OCI-LY3 (cell line): ENCODE data around the gene ARL6IP6.

Experiments
- H2AFZ ChIP-seq: fragments of 200-600, 300-600 bp; shearing (Covaris generic); 2 replicates; pipeline ENCODE4 v1.6.0; 2014; ENCODE audit warnings: antibody characterized with exemption, low read depth, low read length
- H3K27ac ChIP-seq: fragments of 200-600, 300-600 bp; sonication (generic); 2 replicates; pipeline ENCODE4 v1.5.1; 2014; ENCODE audit warnings: mild to moderate bottlenecking, low read length, moderate library complexity, mixed read lengths
- H3K27me3 ChIP-seq: fragments of 200-600, 300-600 bp; sonication (generic); 2 replicates; pipeline ENCODE4 v1.6.1; 2014; ENCODE audit warnings: low read depth, low read length, mixed read lengths
- H3K36me3 ChIP-seq: fragments of 200-600, 300-600 bp; sonication (generic); replicated peaks from 2 replicates; pipeline ENCODE3; 2014; ENCODE audit warnings: low read depth, low read length, mixed read lengths
- H3K4me1 ChIP-seq: fragments of 300-600, 200-600 bp; sonication (generic); 2 replicates; pipeline ENCODE4 v1.6.1; 2014; ENCODE audit warnings: low read length, mixed read lengths
- H3K4me2 ChIP-seq: fragments of 200-600, 300-600 bp; sonication (generic); 2 replicates; pipeline ENCODE4 v1.6.1; 2014; ENCODE audit warnings: low read length, mixed read lengths
- H3K4me3 ChIP-seq: fragments of 300-600, 200-600 bp; sonication (generic); 2 replicates; pipeline ENCODE4 v1.5.1; 2014; ENCODE audit warnings: antibody characterized with exemption, mild to moderate bottlenecking, low read length, moderate library complexity
- H3K79me2 ChIP-seq: fragments of 300-600, 200-600 bp; shearing (Covaris generic); 2 replicates; pipeline ENCODE4 v1.6.1; 2014; ENCODE audit warnings: mild to moderate bottlenecking, low read length, mixed read lengths
- H3K9ac ChIP-seq: fragments of 300-600, 200-600 bp; shearing (Covaris generic); 2 replicates; pipeline ENCODE4 v1.6.0; 2014; ENCODE audit warnings: mild to moderate bottlenecking, low read length, moderate library complexity
- H3K9me3 ChIP-seq: fragments of 200-600, 300-600 bp; shearing (Covaris generic); 2 replicates; pipeline ENCODE4 v1.6.1; 2014; ENCODE audit warnings: low read length, mixed read lengths; ENCODE audit not compliant: insufficient read depth
- H4K20me1 ChIP-seq: fragments of 200-600, 300-600 bp; sonication (generic); 2 replicates; pipeline ENCODE4 v1.6.1; 2016; ENCODE audit warnings: low read length, mixed read lengths; ENCODE audit not compliant: insufficient read depth
- CTCF ChIP-seq: fragments of 200-600, 300-600 bp; sonication (generic); IDR thresholded peaks from 2 replicates; pipeline ENCODE4 v1.5.1; 2014; ENCODE audit warnings: antibody characterized with exemption, low read length, low read depth
- EZH2phosphoT487 ChIP-seq: fragments of 200-600 bp; shearing (Covaris generic); IDR thresholded peaks from 2 replicates; pipeline ENCODE4 v1.6.1; 2018; ENCODE audit warnings: antibody characterized with exemption, mixed run types, low read depth

Gene ARL6IP6

GRCh38 chr2:152804687-152805408 is 86.4 kb downstream of the ARL6IP6 start:
- H3K36me3 ChIP-seq: no peaks in the 10 kb centered on the region
- no peaks in the 10 kb centered on the region for H3K9me3 ChIP-seq
- TF ChIP-seq EZH2phosphoT487: no peak
- TF ChIP-seq CTCF: no peak
- H3K27ac ChIP-seq: no peak overlapping the region
- H2AFZ ChIP-seq: no peak overlapping the region
- no peaks in the 10 kb centered on the region for H3K27me3 ChIP-seq
- H3K4me2 ChIP-seq: no peak overlapping the region
- H4K20me1 ChIP-seq: no peaks in the 10 kb centered on the region
- H3K79me2 ChIP-seq: no peaks in the 10 kb centered on the region
- no peaks in the 10 kb centered on the region for H3K4me1 ChIP-seq
- no peak overlapping the region for H3K4me3 ChIP-seq
- H3K9ac ChIP-seq: no peak overlapping the region

- Histone ChIP-seq H3K4me1 (no peaks in the 10 kb centered on the region), H3K27me3 (no peaks in the 10 kb centered on the region), H3K4me3 (no peak overlapping the region), H4K20me1 (no peaks in the 10 kb centered on the region), H3K79me2 (no peaks in the 10 kb centered on the region), H2AFZ (no peak overlapping the region), H3K27ac (no peak overlapping the region), H3K9ac (no peak overlapping the region), H3K36me3 (no peaks in the 10 kb centered on the region), H3K9me3 (peaks cover 13% of the 10 kb centered on the region; the same call in 1 of the 2 replicates), H3K4me2 (no peak overlapping the region)
- no peak for TF ChIP-seq EZH2phosphoT487
Measured at GRCh38 chr2:152811916-152812315, 93.5 kb downstream of the ARL6IP6 start.
